KOPT-K1 (cell line): ENCODE measurements around the gene ABCA1.
"Not testable (repeated sequence)": the region's sequence is repeated elsewhere in the genome, so short reads cannot be mapped to it uniquely, and the experiment has no call there.

Source experiments
- H3K27ac ChIP-seq: fragments of 200-600 bp; sonication (generic); 2 replicates; pipeline ENCODE4 v1.5.1; 2016; ENCODE audit warnings: antibody characterized with exemption, mild to moderate bottlenecking, low read depth, low read length; ENCODE audit not compliant: poor library complexity, severe bottlenecking
- H3K36me3 ChIP-seq: fragments of 200-600 bp; sonication (generic); 2 replicates; pipeline ENCODE4 v1.5.1; 2017; ENCODE audit warnings: antibody characterized with exemption, mild to moderate bottlenecking, low read length, moderate library complexity; ENCODE audit not compliant: insufficient read depth
- H3K9me3 ChIP-seq: fragments of 200-600 bp; sonication (generic); 2 replicates; pipeline ENCODE4 v1.5.1; 2017; ENCODE audit warnings: antibody characterized with exemption, low read length, mild to moderate bottlenecking; ENCODE audit not compliant: insufficient read depth, poor library complexity, severe bottlenecking

The ABCA1 gene

DNA sequence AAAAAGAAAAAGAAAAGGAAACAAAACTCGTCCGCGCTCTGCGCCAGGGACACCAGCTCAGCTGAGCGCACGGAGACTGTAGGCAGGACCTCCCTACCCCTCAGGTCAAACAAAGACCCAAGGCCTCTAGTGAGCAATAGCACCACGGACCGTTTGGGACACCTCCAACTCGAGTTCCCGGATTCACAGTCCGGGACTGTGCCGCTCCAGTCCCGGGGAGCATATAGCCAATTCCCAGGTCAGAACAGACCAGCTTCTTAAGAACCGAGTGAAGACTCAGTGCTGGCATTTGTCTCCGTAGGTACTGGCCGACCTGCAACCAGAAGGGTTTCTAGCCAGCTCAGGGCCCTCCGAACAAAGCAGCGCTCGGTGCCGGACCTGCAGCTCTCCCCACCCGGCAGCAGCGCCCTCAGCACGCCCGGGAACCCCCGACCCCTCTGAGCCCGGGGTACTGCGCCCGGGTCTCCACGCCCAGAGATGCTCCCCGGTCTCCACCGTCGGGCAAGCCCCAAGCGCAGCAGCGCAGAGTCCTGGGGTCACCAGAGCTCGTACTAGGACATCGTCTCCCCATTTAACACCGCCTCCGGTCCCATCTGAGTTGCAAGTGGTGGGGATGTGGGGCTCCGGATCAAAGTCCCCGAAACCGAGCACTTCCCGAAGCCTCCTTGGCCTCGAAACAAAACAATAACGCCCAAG is 591 bp downstream of the ABCA1 start:
- no peak overlapping the region for H3K27ac ChIP-seq
- no peaks in the 10 kb centered on the region for H3K9me3 ChIP-seq
- H3K36me3 ChIP-seq, result no peaks in the 10 kb centered on the region

DNA sequence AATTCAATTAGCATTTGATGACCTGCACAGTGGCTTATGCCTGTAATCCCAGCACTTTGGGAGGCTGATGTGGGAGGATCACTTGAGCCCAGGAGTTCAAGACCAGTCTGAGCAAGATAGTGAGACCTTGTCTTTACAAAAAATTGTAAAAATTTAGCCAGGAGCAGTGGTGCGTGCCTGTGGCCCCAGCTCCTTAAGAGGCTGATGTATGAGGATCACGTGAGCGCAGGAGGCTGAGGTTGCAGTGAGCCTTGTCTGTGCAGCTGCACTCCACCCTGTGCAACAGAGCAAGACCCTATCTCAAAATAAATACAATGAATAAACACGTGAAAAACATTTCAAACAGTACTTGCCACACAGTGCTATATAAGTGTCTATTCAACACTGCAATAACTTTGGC is 4.2 kb downstream of the ABCA1 start:
- Histone ChIP-seq H3K36me3 (no peaks in the 10 kb centered on the region), H3K9me3 (no peaks in the 10 kb centered on the region), H3K27ac (no peak overlapping the region)

GRCh38 chr9:104923289-104923688 is 4.7 kb downstream of the ABCA1 start:
- Histone ChIP-seq H3K36me3 (no peaks in the 10 kb centered on the region), H3K9me3 (no peaks in the 10 kb centered on the region), H3K27ac (no peak overlapping the region)

DNA sequence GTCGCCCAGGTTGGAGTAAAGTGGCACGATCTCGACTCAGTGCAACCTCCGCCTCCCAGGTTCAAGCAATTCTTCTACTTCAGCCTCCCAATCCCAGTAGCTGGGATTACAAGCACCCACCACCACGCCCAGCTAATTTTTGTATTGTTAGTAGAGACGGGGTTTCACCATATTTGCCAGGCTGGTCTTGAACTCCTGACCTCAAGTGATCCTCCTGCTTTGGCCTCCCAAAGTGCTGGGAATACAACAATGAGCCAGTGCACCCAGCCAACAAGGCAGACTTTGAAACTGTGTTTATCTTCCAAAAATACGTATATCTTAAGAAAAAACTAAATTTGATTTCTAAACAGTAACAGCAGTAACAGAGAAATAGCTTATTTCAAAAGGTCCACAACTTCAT is 5.2 kb downstream of the ABCA1 start:
- not testable (repeated sequence) for H3K9me3 ChIP-seq, H3K36me3 ChIP-seq, H3K27ac ChIP-seq

- Histone ChIP-seq H3K27ac (no peak overlapping the region), H3K36me3 (no peaks in the 10 kb centered on the region), H3K9me3 (no peaks in the 10 kb centered on the region)
These were observed 6.8 kb downstream of the ABCA1 start for GRCh38 chr9:104921067-104921741.

DNA sequence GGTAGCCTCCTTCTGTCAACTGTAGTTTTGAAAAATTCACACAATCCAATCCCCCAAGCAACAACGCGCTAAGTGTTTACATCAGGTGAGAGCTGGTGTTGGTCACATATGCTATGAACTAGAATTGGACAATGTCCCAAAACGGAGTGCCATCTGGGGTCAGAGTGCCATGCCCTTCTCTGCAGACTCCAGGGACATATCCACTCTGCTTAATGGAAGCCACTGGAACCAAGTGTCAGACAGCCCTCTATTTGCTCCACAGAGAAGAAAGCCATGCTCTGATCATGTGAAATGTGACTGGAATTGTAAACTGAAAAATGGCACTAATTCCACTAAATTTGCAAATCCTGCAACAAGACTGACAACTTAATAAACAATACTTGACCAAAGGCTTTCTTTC is 12.2 kb downstream of the ABCA1 start:
- Histone ChIP-seq H3K36me3 (no peaks in the 10 kb centered on the region), H3K9me3 (no peaks in the 10 kb centered on the region), H3K27ac (no peak overlapping the region)

DNA sequence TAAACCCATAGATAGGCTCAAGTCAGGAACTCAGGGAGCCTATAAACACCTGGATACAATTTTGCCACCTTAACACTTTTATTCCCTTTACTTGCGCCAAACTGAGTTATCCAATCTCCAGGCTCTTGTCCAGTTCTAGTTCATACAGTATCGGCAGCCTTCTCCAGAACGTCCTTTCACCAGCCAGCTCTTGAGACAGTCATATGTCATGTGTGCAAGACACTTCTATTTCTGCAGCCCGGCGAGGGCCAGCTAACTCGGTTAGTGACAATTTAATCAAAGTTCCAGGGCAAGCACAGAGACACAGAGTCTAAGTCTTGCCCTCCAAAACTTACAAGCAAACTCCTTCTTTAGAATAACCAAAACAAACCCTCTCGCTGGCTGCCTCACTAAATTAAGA is 12.9 kb downstream of the ABCA1 start:
- H3K27ac ChIP-seq, result no peak overlapping the region
- H3K36me3 ChIP-seq, result no peaks in the 10 kb centered on the region
- H3K9me3 ChIP-seq, result no peaks in the 10 kb centered on the region

DNA sequence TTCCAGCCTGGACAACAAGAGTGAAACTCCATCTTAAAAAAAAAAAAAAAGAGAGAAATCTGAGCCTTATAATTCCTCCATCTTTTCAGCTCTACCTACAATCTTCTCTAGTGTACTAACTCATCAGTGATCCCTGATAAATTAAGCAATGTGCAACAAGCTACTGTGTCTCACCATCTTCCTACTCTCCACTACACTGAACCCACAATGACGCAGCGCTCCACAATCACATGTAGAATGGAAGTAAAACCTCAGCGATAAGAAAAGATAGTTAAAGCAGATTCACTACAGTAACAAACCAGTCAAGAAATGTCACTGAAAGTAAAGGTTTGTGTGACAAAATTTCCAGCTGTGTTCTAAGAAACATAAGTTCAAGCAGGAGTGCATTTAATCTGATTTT is 13.5 kb downstream of the ABCA1 start:
- no peak overlapping the region for H3K27ac ChIP-seq
- no peaks in the 10 kb centered on the region for H3K36me3 ChIP-seq
- H3K9me3 ChIP-seq, result no peaks in the 10 kb centered on the region

DNA sequence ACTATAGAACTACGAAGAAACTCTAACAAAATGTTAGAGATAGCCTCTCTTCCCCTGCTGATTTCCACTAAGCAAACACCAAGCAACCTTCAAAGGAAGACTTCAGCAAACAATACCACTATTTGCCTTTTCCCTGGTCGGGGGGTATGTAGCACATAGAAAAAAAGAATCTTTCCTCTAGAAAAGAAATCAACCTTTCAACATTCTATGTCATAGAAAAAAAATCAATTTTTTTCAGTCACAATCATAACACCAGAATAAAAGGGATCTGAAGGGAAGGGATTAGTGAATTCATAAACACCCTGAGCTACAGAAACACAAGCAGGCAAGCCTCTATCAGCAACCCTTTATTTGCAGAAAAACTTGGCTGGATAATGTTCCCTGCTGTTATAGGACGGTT is 15.3 kb downstream of the ABCA1 start:
- no peaks in the 10 kb centered on the region for H3K36me3 ChIP-seq
- H3K27ac ChIP-seq, result no peak overlapping the region
- H3K9me3 ChIP-seq, result no peaks in the 10 kb centered on the region

GRCh38 chr9:104911032-104911607 is 16.8 kb downstream of the ABCA1 start:
- Histone ChIP-seq H3K9me3 (no peaks in the 10 kb centered on the region), H3K27ac (no peak overlapping the region), H3K36me3 (no peaks in the 10 kb centered on the region)

DNA sequence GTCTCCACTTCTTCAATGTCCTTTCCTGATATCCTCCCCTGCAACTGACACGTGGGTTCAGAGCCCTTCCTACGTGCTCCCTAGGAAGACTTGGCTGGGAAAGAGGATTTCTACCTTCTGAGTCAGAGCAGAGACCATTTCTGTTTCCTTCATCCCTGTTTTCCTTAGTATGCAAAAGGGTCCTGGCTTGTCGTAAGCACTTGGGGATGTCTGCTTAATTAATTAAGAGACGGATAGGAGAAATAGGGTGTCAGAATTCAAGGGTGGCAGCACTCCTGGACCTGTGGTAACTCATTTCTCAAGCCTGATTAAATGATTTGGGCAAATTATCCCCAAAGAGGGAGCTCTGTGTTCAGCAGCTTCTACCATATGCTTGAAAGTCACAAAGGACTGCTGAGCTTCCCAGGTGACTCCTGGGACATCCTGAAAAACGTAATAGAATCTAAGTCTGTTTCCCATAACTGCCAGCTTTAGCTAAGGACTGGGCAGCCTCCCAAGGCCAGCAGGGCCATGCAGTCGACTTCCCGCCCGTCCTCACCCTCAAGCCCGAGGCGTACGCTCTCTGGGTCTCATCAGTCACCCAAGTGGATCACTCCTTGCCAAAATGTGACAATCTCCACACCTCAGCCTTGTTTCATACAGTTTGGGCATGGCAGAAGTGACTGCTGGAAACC is 20.5 kb downstream of the ABCA1 start:
- Histone ChIP-seq H3K36me3 (no peaks in the 10 kb centered on the region), H3K27ac (no peak overlapping the region), H3K9me3 (no peaks in the 10 kb centered on the region)

GRCh38 chr9:104906441-104907277 is 21.3 kb downstream of the ABCA1 start:
- Histone ChIP-seq H3K27ac (no peak overlapping the region), H3K36me3 (no peaks in the 10 kb centered on the region), H3K9me3 (no peaks in the 10 kb centered on the region)

GRCh38 chr9:104905931-104906330 is 22.0 kb downstream of the ABCA1 start:
- Histone ChIP-seq H3K27ac (no peak overlapping the region), H3K36me3 (no peaks in the 10 kb centered on the region), H3K9me3 (no peaks in the 10 kb centered on the region)

- no peaks in the 10 kb centered on the region for H3K36me3 ChIP-seq
- H3K27ac ChIP-seq, result no peak overlapping the region
- no peaks in the 10 kb centered on the region for H3K9me3 ChIP-seq
These were observed 22.6 kb downstream of the ABCA1 start for GRCh38 chr9:104905153-104905901.
